Neural cell (in vitro differentiated cells): ENCODE measurements around the gene NMB. TPM values are rescaled to one million over a fixed set of nuclear protein-coding genes. Genes with fewer than 3 reads are reported as not detected.
A peak's percentile ranks its signal among the peaks of the same experiment; 100 is the strongest.

Source experiments
- H2AFZ ChIP-seq: fragments of 200-600, 300-800 bp; sonication (generic), shearing (Covaris generic); 2 replicates; pipeline ENCODE4 v1.6.0; 2014; ENCODE audit warnings: low read depth, mild to moderate bottlenecking, antibody characterized with exemption, low read length, moderate library complexity
- H3F3A ChIP-seq: fragments of 200-600 bp; shearing (Covaris generic); 2 replicates; pipeline ENCODE4 v1.6.1; 2016; ENCODE audit warnings: mild to moderate bottlenecking, moderate library complexity, mixed read lengths, antibody characterized with exemption, low read length; ENCODE audit not compliant: insufficient read depth, poor library complexity, severe bottlenecking
- H3K27ac ChIP-seq: fragments of 200-600, 300-800 bp; sonication (generic), shearing (Covaris generic); 2 replicates; pipeline ENCODE4 v1.5.1; 2014; ENCODE audit warnings: mild to moderate bottlenecking, low read length, moderate library complexity
- H3K27me3 ChIP-seq: fragments of 300-800, 200-600 bp; sonication (generic), shearing (Covaris generic); 2 replicates; pipeline ENCODE4 v1.6.0; 2014; ENCODE audit warnings: mild to moderate bottlenecking, low read depth, low read length, moderate library complexity; ENCODE audit not compliant: insufficient read depth
- H3K36me3 ChIP-seq: fragments of 300-800, 200-600 bp; sonication (generic), shearing (Covaris generic); 2 replicates; pipeline ENCODE4 v1.5.1; 2014; ENCODE audit warnings: mild to moderate bottlenecking, antibody characterized with exemption, low read length, moderate library complexity; ENCODE audit not compliant: insufficient read depth
- H3K4me2 ChIP-seq: fragments of 300-800, 200-600 bp; sonication (generic), shearing (Covaris generic); 2 replicates; pipeline ENCODE4 v1.6.0; 2014; ENCODE audit warnings: mild to moderate bottlenecking, low read length
- H3K4me3 ChIP-seq: fragments of 300-800, 200-600 bp; sonication (generic), shearing (Covaris generic); 2 replicates; pipeline ENCODE4 v1.5.1; 2014; ENCODE audit warnings: mild to moderate bottlenecking, low read length, moderate library complexity
- H3K79me2 ChIP-seq: fragments of 200-600 bp; shearing (Covaris generic); replicated peaks from 2 replicates; pipeline ENCODE4 v1.6.0; 2014; ENCODE audit warnings: mild to moderate bottlenecking, low read length, moderate library complexity; ENCODE audit not compliant: insufficient read depth
- H3K9ac ChIP-seq: fragments of 300-800, 200-600 bp; sonication (generic), shearing (Covaris generic); 2 replicates; pipeline ENCODE4 v1.6.1; 2016; ENCODE audit warnings: mild to moderate bottlenecking, low read length, mixed read lengths
- H3K9me2 ChIP-seq: fragments of 200-600 bp; shearing (Covaris generic); 2 replicates; pipeline ENCODE4 v1.6.1; 2016; ENCODE audit warnings: mild to moderate bottlenecking, low read length, mixed read lengths; ENCODE audit not compliant: insufficient read depth
- H3K9me3 ChIP-seq: fragments of 200-600, 300-800 bp; sonication (generic), shearing (Covaris generic); 2 replicates; pipeline ENCODE4 v1.6.1; 2016; ENCODE audit warnings: mild to moderate bottlenecking, mixed run types, low read length, moderate library complexity, mixed read lengths
- H4K20me1 ChIP-seq: fragments of 200-600 bp; shearing (Covaris generic); 2 replicates; pipeline ENCODE4 v1.6.1; 2016; ENCODE audit warnings: mild to moderate bottlenecking, mixed run types; ENCODE audit not compliant: insufficient read depth
- CTCF ChIP-seq: fragments of 450-650 bp; IDR thresholded peaks from 2 replicates; pipeline ENCODE4 v1.5.1; 2014; ENCODE audit warnings: antibody characterized with exemption, mild to moderate bottlenecking, moderate library complexity; ENCODE audit not compliant: poor library complexity, severe bottlenecking
- EP300 ChIP-seq: fragments of 450-650 bp; conservative IDR thresholded peaks from 2 replicates; pipeline ENCODE4 v1.6.1; 2014; ENCODE audit warnings: antibody characterized with exemption, mild to moderate bottlenecking, moderate library complexity; ENCODE audit not compliant: poor library complexity, severe bottlenecking
- EZH2 ChIP-seq: fragments of 200-600, 300-800 bp; shearing (Covaris generic), sonication (generic); IDR thresholded peaks from 2 replicates; pipeline ENCODE4 v1.6.1; 2014; ENCODE audit warnings: antibody characterized with exemption, low read length, borderline replicate concordance, mild to moderate bottlenecking; ENCODE audit not compliant: insufficient read depth, poor library complexity, severe bottlenecking
- MXI1 ChIP-seq: fragments of 450-650 bp; conservative IDR thresholded peaks from 2 replicates; pipeline ENCODE4 v1.6.1; 2014; ENCODE audit warnings: antibody characterized with exemption, mild to moderate bottlenecking; ENCODE audit not compliant: poor library complexity, severe bottlenecking
- POLR2AphosphoS5 ChIP-seq: IDR thresholded peaks from 2 replicates; pipeline ENCODE4 v1.6.1; 2012
- RAD21 ChIP-seq: fragments of 450-650 bp; conservative IDR thresholded peaks from 2 replicates; pipeline ENCODE4 v1.6.1; 2014; ENCODE audit warnings: antibody characterized with exemption, mild to moderate bottlenecking, moderate library complexity
- REST ChIP-seq: IDR thresholded peaks from 2 replicates; pipeline ENCODE4 v1.6.1; 2012; ENCODE audit warnings: borderline replicate concordance
- SMC3 ChIP-seq: fragments of 450-650 bp; conservative IDR thresholded peaks from 2 replicates; pipeline ENCODE4 v1.6.1; 2014; ENCODE audit warnings: antibody characterized with exemption, mild to moderate bottlenecking, moderate library complexity; ENCODE audit not compliant: poor library complexity
- TAF1 ChIP-seq: IDR thresholded peaks from 2 replicates; pipeline ENCODE4 v1.6.1; 2012; ENCODE audit warnings: low read depth
- polyA plus RNA-seq: library from polyadenylated mRNA; depleted of rRNA; stranded (reverse); fragments of >200 nt; gene quantifications from 2 replicates; pipeline ENCODE4 v1.2.3, GENCODE V29; 2014

Gene NMB
- polyA plus RNA-seq, 1 donor from 2014 or later = 3.0 TPM

GRCh38 chr15:84657748-84658079 is 285 bp downstream of the NMB start:
- Histone ChIP-seq H3F3A (no peaks in the 10 kb centered on the region), H3K4me3 (peak overlapping the region; percentile 62), H3K4me2 (no peak overlapping the region), H3K9me3 (no peaks in the 10 kb centered on the region), H3K79me2 (peaks cover 4% of the 10 kb centered on the region), H3K36me3 (no peaks in the 10 kb centered on the region), H3K27ac (no peak overlapping the region), H2AFZ (no peak overlapping the region), H4K20me1 (no peaks in the 10 kb centered on the region), H3K9me2 (no peaks in the 10 kb centered on the region), H3K27me3 (no peaks in the 10 kb centered on the region), H3K9ac (peak overlapping the region; percentile 40)
- TF ChIP-seq TAF1 (no peak), EP300 (no peak), SMC3 (no peak), POLR2AphosphoS5 (no peak), RAD21 (no peak), MXI1 (no peak), CTCF (no peak), REST (no peak), EZH2 (no peak)

GRCh38 chr15:84656972-84657371 is 1.0 kb downstream of the NMB start:
- Histone ChIP-seq H3K27ac (no peak overlapping the region), H3K9ac (no peak overlapping the region), H3K4me2 (no peak overlapping the region), H3K9me3 (no peaks in the 10 kb centered on the region), H3F3A (no peaks in the 10 kb centered on the region), H4K20me1 (no peaks in the 10 kb centered on the region), H2AFZ (no peak overlapping the region), H3K4me3 (no peak overlapping the region), H3K36me3 (no peaks in the 10 kb centered on the region), H3K9me2 (no peaks in the 10 kb centered on the region), H3K79me2 (peaks cover 11% of the 10 kb centered on the region), H3K27me3 (no peaks in the 10 kb centered on the region)
- no peak for TF ChIP-seq CTCF
- TF ChIP-seq MXI1 = no peak
- TF ChIP-seq TAF1 = no peak
- TF ChIP-seq EZH2 = no peak
- TF ChIP-seq SMC3 = no peak
- no peak for TF ChIP-seq RAD21
- no peak for TF ChIP-seq EP300
- no peak for TF ChIP-seq POLR2AphosphoS5
